HepG2 (cell line): ENCODE measurements around the gene DTYMK.

Experiments
- FOXP4 ChIP-seq: sonication (generic); formaldehyde crosslinking; IDR thresholded peaks from 2 replicates; pipeline ENCODE4 v1.4.0; 2020; ENCODE audit warnings: missing genetic modification reagents
- TARDBP ChIP-seq: sonication (generic); formaldehyde crosslinking; IDR thresholded peaks from 2 replicates; pipeline ENCODE4 v1.8.0; 2022; ENCODE audit warnings: mild to moderate bottlenecking, missing genetic modification reagents

- TF ChIP-seq FOXP4: no peak
- TF ChIP-seq TARDBP (CRISPR knock-in tag): no peak
These were observed 33.5 kb upstream of the DTYMK start for GRCh38 chr2:241720099-241720498.
